RKO (cell line): ENCODE results near the gene NUP153.
A peak's percentile ranks its signal among the peaks of the same experiment; 100 is the strongest.

Source experiments
- DNase-seq: peaks from one replicate; pipeline ENCODE4 v3.0.0-alpha.2; 2016; ENCODE audit warnings: low spot score

Gene NUP153

DNA sequence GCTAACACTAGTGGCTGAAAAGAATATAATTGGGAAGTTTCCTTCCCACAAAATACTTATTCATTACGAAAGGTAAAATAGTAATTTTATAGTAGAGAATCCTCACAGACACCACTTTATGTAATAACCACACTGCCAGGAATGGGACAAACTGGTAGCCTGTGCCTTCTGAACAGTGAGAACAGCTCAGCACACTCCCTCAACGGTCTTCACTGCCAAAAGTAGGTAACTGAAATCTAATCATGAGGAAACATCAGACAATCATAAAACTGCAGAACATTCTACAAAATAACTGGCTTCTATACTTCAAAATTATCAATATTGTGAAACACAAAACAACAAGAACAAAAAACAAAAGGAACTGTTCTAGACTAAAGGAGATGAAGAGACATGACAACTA, 44.1 kb downstream of the NUP153 start:
- no peak for DNase-seq

- DNase-seq, result no peak
Measured at GRCh38 chr6:17656644-17657043, 50.1 kb downstream of the NUP153 start.

DNA sequence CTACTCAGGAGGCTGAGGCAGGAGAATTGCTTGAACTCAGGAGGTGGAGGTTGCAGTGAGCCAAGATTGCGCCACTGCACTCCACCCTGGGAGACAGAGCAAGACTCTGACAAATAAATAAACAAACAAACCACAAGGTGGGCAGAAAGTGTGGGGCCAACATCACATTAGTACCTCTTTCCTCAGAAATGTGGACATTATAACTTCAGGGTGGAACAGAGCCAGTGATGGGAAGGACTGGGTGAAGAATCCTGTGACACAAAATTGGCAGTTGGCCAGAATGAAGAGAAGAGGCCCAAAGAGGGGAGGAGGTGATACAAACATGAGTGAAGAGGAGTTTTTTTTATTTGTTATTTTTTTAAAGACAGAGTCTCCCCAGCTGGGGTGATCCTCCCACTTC, 50.6 kb downstream of the NUP153 start:
- no peak for DNase-seq

GRCh38 chr6:17653198-17653882, 53.4 kb downstream of the NUP153 start:
- no peak for DNase-seq

DNA sequence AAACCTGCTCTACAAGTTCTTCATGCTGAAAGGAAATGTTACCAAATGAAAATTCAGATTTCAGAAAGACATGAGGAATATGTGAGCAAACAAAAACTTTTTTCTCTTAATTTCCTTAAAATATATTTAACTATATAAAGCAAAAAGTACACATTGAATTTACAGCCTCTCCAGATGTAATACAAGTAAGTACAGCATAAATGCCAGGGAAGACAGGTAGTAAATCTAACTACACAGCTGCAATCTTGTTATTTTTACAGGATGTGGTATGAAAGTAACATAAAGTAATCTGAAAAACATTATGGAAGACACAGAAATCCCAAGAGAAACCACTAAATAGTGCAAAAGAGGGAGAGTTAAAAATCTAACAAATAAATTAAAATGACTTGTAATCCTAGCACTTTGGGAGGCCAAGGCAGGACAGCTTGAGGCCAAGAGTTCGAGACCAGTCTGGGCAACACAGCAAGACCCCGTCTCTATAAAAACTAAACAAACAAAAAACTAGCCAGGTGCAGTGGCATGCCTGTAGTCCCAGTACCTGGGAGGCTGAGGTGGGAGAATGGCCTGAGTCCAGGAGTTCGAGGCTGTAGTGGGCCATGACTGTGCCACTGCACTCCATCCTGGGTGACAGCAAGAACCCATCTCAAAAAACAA, 55.9 kb downstream of the NUP153 start:
- DNase-seq, result no peak

DNA sequence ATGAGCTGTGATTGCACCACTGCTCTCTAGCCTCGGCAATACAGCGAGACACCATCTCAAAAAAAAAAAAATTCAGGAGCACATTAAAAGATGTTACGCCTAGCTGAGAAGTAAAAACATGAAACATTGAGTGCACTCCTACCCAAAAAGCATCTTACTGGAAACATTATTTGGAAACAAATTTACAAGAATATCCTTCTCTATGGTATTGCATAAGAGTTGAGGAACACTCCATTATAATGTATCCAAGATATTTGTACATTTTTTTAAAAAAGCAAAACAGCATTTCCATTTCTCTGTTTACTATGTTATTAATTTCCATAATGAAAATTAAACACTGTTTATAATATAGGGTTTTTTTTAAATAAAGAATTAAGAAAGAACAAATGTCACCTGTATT, 58.0 kb downstream of the NUP153 start:
- DNase-seq, result no peak

GRCh38 chr6:17640477-17640917, 66.2 kb downstream of the NUP153 start:
- no peak for DNase-seq

DNA sequence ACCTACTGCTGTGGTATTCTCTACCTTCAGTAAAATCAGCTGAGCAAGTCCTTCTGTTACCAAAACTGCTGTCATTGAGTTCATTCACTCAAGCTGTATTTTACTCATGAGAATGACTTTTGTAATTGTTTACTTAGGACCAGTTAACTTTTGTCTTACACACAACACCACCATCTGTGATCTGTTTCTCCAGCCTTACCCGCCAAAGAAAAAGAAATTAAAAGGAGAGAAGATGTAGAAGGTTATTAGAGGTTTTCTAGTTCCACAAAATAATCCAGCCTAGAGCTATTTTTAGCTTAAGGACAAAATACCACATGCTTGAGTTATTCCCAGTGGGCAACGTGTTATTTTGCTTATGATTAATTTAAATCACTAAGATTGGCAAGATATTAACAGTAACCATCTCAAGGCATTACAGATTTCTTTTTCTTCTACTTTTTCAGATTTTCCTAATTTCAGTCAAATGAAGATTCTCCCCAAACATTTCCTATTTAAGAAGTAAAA, 68.5 kb downstream of the NUP153 start:
- no peak for DNase-seq

DNA sequence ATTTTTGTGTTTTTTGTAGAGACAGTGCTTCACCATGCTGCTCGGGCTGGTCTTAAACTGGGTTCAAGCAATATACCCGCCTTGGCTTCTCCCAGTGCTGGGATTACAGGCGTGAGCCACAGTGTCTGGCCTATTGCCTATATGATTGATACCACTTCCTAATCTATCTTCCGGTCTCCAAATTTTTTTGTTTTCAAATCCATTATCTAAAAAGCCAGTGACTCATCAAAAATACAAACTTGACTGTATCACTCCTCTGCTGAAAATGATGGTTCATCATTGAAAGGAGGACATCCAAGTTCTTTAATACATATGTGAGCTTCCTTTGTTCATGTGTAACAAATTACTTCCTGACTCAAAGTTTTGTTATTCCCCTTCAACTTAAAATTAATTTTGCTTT, 71.2 kb downstream of the NUP153 start:
- no peak for DNase-seq

DNA sequence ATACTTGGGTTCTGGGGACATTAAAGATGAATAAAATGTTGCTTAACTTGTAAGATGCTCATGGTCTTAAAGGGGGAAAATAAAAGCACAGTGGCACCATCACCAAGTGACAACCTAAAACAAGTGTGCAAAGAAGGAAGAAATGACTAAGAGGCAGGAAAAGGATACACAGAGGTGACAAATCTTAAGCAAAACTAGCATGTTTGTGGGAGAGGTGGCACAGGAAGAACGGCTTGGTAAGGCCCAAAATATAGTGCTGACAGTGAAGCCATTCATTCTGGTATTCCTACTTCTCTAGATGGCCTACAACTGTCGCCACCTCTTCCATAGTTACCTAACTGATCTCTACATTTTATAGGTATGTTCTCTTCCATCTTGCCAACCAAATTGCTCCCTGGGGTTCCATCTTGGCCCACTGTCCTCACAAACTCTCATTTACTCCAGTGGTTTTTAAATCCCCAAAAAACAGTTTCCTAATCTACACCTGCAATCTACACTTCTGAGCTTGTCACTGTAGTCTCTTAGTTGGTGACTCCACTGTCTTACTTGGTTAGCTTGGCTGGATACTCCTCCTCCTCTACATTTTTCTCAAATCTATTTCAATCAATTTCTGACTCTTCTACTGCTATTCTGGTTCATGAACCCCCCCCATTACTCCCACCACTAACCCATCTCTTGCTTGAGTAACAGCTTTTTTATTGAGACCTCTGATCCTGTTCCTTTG, 73.1 kb downstream of the NUP153 start:
- peak; percentile 16 for DNase-seq

DNA sequence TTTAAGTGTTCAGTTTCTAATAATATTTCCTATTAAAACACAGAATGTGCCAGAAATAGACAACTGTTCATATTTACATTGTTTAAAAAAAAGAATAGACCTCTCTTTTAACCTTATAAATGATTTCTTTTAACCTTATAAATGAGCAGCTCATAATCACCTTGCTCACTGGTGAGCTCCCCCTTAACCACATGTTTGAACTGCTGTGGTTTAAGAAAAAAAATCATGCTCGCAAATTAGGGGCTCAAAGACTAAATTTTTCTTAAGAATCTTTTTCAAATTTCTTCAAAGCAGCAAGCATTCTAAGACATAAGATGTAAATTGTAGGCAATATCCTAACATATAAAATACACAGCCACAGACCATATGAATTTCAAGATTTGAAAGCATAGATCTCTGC, 73.8 kb downstream of the NUP153 start:
- no peak for DNase-seq

GRCh38 chr6:17630511-17631073, 76.1 kb downstream of the NUP153 start:
- no peak for DNase-seq

DNA sequence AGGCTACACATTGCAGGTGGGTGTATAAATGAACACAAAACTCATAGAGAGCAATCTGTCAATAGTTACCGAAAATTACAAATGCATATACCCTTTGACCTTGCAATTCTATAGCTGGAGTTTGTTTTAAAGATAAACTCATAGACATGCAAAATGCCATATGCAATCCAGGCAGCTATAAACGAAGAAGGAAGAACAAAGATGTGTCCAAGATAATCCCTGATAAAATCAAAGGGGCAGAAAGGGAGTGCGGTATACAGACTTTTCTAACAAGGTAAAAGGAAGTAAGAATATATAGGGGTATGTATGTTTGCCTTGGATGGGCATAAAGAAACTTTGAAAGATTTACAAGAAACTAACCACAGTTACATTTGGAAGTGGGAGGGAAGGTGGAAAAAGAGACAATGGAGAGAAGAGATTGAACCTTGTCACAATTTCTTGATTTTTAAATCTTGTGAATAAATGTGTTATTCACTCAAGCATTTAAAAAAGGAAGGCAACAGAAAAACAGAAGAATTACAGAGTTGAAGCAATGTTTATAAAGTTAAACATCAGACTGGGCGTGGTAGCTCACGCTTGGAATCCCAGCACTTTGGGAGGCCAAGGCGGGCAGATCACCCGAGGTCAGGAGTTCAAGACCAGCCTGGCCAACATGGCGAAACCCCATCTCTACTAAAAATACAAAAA, 76.8 kb downstream of the NUP153 start:
- DNase-seq, result no peak

GRCh38 chr6:17628873-17629272, 77.9 kb downstream of the NUP153 start:
- DNase-seq, result no peak

DNA sequence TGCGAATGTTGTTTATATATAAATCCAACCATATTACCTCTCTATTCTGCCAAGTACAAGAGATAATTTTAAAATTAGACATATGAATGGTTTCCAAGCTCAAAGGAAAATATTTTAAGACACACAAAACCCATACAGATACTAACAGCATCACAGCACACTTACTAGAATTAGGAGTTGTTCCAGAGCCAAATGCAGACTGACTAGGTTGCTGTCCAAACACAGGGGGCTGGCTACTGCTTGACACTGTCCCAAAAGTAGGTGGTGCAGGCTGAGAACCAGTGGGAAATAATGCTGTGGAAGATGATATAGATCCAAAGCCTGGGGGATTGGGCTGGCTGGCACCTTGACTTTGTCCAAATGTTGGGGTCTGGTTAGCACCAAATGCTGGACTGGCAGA, 82.3 kb downstream of the NUP153 start:
- no peak for DNase-seq

DNA sequence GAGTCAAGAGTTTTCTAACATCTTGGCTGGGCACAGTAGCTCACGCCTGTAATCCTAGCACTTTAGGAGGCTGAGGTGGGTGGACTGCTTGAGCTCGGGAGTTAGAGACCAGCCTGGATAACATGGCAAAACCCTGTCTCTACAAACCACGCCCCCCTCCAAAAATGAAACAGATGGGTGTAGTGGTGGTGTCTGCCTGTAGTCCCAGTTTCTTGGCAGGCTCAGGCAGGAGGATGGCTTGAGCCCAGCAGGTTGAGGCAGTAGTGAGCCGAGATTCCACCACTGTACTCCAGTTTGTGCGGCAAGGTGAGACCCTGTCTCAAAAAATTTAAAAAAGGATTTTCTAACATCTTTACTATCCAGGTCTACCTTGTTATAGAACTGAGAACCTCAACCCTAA, 84.6 kb downstream of the NUP153 start:
- DNase-seq, result no peak

DNA sequence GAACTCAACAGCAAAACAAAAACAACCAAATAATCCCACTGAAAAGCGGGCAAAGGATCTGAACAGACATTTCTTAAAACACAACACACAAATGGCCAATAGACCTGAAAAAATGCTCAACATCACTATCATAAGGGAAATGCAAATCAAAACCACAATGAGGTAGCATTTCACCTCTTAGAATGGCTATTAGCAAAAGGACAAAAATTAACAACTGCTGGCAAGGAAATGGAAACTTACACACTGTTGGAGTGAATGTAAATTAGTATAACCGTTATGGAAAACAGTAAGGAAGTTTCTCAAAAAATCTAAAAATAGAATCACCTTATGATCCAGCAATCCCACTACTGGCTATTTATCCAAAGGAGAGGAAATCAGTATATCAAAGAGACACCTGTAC, 85.7 kb downstream of the NUP153 start:
- DNase-seq, result no peak

DNA sequence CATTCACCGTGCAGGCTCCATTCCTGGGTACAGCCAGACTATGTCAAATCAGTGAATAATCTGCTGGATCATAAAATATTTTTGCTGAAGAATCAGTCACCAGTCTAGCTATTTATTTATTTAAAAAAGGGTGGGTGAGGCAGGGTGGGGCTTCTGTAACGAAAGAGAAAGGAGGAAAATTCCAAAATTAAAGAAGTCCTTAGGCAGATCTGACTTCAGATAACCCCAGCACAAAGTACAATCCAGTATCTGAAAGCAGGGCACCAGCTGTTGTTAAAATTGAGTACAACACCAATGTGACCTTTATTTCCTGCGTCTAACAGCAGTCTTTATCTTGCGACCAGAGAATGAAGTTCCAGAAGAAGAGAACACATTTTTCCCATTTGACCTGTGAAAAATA, 90.9 kb downstream of the NUP153 start:
- no peak for DNase-seq

GRCh38 chr6:17612048-17612447, 94.7 kb downstream of the NUP153 start:
- no peak for DNase-seq

- DNase-seq, result no peak
Measured at GRCh38 chr6:17610835-17611234, 95.9 kb downstream of the NUP153 start.

DNA sequence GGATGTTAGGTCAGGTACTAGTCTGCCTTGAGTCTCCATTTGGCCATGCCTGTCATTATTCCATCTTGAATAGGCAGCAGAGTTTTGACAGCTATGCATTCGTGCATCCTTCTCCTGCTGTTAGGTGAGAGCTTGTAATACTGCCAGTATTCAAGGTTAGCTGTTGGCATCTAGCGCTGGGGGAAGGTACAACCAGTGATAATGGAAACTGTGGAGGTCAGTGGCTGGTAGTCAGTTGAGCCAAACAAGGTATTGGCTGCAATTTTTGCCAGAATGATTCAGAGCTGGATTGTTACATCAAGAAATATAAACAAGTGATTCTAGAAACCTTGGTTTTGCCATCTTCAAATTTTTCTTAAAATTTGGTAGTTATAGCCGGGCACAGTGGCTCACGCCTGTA, 100.1 kb downstream of the NUP153 start:
- no peak for DNase-seq

DNA sequence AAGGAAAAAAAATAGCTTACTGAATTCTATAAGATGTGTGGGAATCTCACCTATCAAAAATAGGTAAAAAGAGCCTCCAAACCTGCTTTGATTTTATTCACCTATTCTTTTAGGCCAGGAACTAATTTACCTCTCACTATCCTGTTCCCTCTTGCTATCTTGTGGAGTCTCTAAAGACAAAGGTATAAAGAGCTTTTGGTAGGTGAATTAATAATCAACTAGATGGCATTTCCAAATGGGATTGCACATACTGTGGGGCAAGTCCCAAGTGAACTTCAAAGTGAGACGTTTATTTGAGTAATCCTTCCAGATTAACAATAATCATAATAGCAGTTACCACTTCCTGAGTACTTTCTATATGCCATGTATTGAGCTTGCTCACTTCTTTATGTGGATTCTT, 103.8 kb downstream of the NUP153 start:
- DNase-seq, result no peak
